ENCODE data around the gene FHL3. TPM values are rescaled to one million over a fixed set of nuclear protein-coding genes. Genes with fewer than 3 reads are reported as not detected.
"Not testable (repeated sequence)": the region's sequence is repeated elsewhere in the genome, so short reads cannot be mapped to it uniquely, and the experiment has no call there.

FHL3 gene
- polyA plus RNA-seq, 3 donors from 2014 or later, result 36.8 to 121 (median 74.1) TPM

GRCh38 chr1:37999430-38000232, 5.7 kb downstream of the FHL3 start:
- Mint-ChIP-seq H3K27me3 (ENCODE audit: low read depth in 3 of 3) (peaks cover 0 to 7% (median 0%) of the 10 kb centered on the region in 3 donors), H3K36me3 (peaks cover 15 to 20% (median 17%) of the 10 kb centered on the region in 3 donors), H3K4me3 (peak overlapping the region; percentile 56 to 84 (median 69)), H3K9me3 (no peaks in the 10 kb centered on the region), H3K4me1 (peaks cover 70 to 73% of the 10 kb centered on the region in 2 donors), H3K27ac (peak overlapping the region; percentile 86 to 96 (median 94))
- DNase-seq, result peak in 1 of 3 donors; percentile 37

DNA sequence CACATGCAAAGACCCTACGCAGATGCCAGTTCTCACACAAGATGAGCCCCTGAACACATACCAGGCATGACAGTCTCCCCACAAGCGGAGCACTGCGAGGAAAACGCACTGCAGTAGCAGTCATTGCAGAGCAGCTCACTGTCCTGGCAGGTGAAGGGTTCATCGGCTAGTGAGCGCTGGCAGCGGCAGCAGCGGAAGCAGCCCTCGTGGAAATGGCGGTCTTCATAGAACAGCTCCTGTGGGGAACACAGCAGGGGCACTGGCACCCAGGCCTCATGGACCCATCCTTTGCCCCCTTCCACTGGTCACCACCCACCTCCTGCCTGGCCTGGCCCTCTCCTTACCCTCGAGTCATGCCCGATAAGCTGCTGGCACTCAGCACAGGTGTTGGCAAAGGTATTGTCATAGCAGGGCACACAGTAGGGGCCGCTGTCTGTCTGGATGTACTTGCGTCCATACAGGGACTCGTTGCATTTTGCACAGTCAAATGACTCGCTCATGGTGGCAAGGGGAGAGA, 6.3 kb downstream of the FHL3 start:
- Mint-ChIP-seq H3K27me3 (ENCODE audit: low read depth in 3 of 3) (peaks cover 0 to 7% (median 0%) of the 10 kb centered on the region in 3 donors), H3K27ac (peak overlapping the region; percentile 86 to 96 (median 94)), H3K4me3 (peak overlapping the region; percentile 56 to 84 (median 69)), H3K9me3 (no peaks in the 10 kb centered on the region), H3K4me1 (peaks cover 70 to 72% of the 10 kb centered on the region in 2 donors), H3K36me3 (peaks cover 14 to 20% (median 15%) of the 10 kb centered on the region in 3 donors)
- no peak for DNase-seq

GRCh38 chr1:37998089-37998808, 7.1 kb downstream of the FHL3 start:
- Mint-ChIP-seq H3K27me3 (ENCODE audit: low read depth in 3 of 3) (peaks cover 0 to 4% (median 0%) of the 10 kb centered on the region in 3 donors), H3K9me3 (no peaks in the 10 kb centered on the region), H3K36me3 (peaks cover 14 to 20% (median 15%) of the 10 kb centered on the region in 3 donors), H3K27ac (peak overlapping the region; percentile 59 to 96 (median 90)), H3K4me3 (peak overlapping the region in 3 of 5 donors; percentile 17 to 84 (median 36)), H3K4me1 (peaks cover 64% of the 10 kb centered on the region in 2 donors)
- DNase-seq, result no peak

DNA sequence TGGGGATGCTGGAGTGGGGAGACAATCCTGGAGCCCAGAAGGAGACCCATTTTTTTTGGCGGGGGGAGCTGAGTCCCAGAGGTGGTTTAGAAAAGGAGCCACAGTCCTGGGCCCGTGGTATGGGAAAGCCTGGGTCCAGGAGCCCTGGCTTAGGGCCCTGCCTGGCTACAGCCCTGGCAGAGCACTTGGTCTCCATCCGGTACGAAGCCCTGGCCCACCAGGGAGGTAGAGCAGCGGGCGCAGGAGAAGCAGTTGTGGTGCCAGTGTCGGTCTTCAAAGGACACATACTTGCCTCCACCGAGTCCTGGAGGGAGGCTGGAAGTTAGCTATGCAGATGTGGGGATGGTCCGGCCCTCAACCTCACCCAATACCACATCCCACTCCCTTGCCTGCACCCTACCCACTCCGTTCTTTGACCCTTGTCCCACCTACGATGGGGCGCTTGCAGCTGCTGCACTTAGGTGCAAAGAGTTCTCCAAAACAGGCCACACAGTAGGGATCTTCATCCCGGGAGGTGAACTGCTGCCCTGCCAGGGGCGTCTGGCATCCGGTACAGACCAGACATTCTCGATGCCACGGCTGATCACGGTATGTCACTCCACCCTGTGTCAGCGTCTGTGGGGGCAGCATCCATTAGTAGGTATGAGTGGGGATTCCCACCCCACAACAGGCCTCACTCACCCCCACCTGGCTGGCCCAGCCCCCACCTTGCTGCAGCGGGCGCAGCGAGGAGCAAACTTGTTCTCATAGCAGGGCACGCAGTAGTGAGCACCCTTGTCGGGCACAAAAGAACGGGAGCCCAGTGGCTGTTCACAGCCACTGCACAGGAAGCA, 7.8 kb downstream of the FHL3 start:
- no peak overlapping the region for H3K4me3 Mint-ChIP-seq
- peaks cover 61% of the 10 kb centered on the region in 2 donors for H3K4me1 Mint-ChIP-seq
- peaks cover 0 to 4% (median 0%) of the 10 kb centered on the region in 3 donors for H3K27me3 Mint-ChIP-seq (ENCODE audit: low read depth in 3 of 3)
- DNase-seq, result no peak
- H3K27ac Mint-ChIP-seq, result peak overlapping the region in 5 of 6 donors; percentile 14 to 96 (median 86)
- no peaks in the 10 kb centered on the region for H3K9me3 Mint-ChIP-seq
- peaks cover 14 to 20% (median 15%) of the 10 kb centered on the region in 3 donors for H3K36me3 Mint-ChIP-seq

GRCh38 chr1:37995751-37996345, 9.5 kb downstream of the FHL3 start:
- DNase-seq, result no peak
- Mint-ChIP-seq H3K4me1 (peaks cover 47 to 55% of the 10 kb centered on the region in 2 donors), H3K27ac (peak overlapping the region in 3 of 6 donors; percentile 66 to 82 (median 67)), H3K27me3 (ENCODE audit: low read depth in 3 of 3) (peaks cover 0 to 4% (median under 1%) of the 10 kb centered on the region in 3 donors), H3K9me3 (no peaks in the 10 kb centered on the region), H3K4me3 (peak overlapping the region; percentile 67 to 81 (median 70)), H3K36me3 (peaks cover 14 to 20% (median 15%) of the 10 kb centered on the region in 3 donors)

DNA sequence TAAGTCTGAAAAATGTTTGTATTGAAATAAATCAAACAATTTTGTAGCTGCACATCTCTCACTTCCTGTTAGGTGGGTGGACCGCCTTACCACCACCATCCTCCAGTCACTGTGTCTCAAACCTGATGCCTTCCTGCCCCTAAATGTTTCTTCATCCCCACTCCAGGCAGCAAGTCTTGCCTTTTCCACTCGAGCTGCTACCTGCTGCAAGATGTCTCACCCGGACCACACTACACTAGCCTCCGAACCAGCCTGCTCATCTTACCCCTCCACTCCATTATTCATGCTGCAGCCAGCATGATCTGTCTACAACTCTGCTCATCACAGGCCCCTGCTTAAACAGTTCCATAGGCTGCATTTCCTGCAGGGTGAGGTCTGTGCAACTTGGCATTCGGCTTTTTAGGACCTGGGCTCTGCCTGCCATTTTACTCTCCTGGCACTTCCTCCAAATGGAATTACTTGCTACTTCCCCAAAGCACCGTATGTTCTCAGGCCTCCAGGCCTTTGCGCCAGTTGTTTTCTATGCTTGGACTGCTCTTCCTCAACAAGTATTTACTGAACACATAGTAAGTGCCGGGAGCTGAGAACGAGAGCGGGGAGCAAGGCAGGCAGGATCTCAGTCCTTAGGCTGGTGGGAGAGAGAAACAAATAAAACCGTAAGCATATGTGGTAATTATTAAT, 10.3 kb downstream of the FHL3 start:
- peak overlapping the region; percentile 67 to 81 (median 70) for H3K4me3 Mint-ChIP-seq
- no peaks in the 10 kb centered on the region for H3K9me3 Mint-ChIP-seq
- no peak for DNase-seq
- H3K4me1 Mint-ChIP-seq, result peaks cover 46 to 53% of the 10 kb centered on the region in 2 donors
- peak overlapping the region; percentile 82 to 96 (median 92) for H3K27ac Mint-ChIP-seq
- H3K27me3 Mint-ChIP-seq (ENCODE audit: low read depth in 3 of 3), result peaks cover 2 to 6% (median 4%) of the 10 kb centered on the region in 3 donors
- peaks cover 14 to 20% (median 15%) of the 10 kb centered on the region in 3 donors for H3K36me3 Mint-ChIP-seq

GRCh38 chr1:37989361-37989930, 15.9 kb downstream of the FHL3 start:
- peaks cover 5 to 7% (median 6%) of the 10 kb centered on the region in 3 donors for H3K27me3 Mint-ChIP-seq (ENCODE audit: low read depth in 3 of 3)
- H3K4me3 Mint-ChIP-seq, result peak overlapping the region; percentile 93 to 99 (median 96)
- peaks cover 30 to 46% of the 10 kb centered on the region in 2 donors for H3K4me1 Mint-ChIP-seq
- H3K27ac Mint-ChIP-seq, result peak overlapping the region; percentile 82 to 97 (median 96)
- H3K9me3 Mint-ChIP-seq, result no peaks in the 10 kb centered on the region
- no peak for DNase-seq
- peaks cover 5 to 10% (median 7%) of the 10 kb centered on the region in 3 donors for H3K36me3 Mint-ChIP-seq

GRCh38 chr1:37987679-37988078, 17.6 kb downstream of the FHL3 start:
- H3K9me3 Mint-ChIP-seq, result no peaks in the 10 kb centered on the region
- peaks cover 7 to 14% (median 9%) of the 10 kb centered on the region in 3 donors for H3K36me3 Mint-ChIP-seq
- no peak for DNase-seq
- peaks cover 5 to 8% (median 7%) of the 10 kb centered on the region in 3 donors for H3K27me3 Mint-ChIP-seq (ENCODE audit: low read depth in 3 of 3)
- H3K27ac Mint-ChIP-seq, result no peak overlapping the region
- peaks cover 27 to 39% of the 10 kb centered on the region in 2 donors for H3K4me1 Mint-ChIP-seq
- H3K4me3 Mint-ChIP-seq, result peak overlapping the region in 3 of 5 donors; percentile 17 to 96 (median 32)

- Mint-ChIP-seq H3K9me3 (no peaks in the 10 kb centered on the region), H3K27ac (no peak overlapping the region), H3K27me3 (ENCODE audit: low read depth in 3 of 3) (peaks cover 0 to 2% (median 0%) of the 10 kb centered on the region in 3 donors), H3K4me1 (peaks cover 5 to 12% of the 10 kb centered on the region in 2 donors), H3K36me3 (peaks cover 29 to 44% (median 31%) of the 10 kb centered on the region in 3 donors), H3K4me3 (no peak overlapping the region)
- no peak for DNase-seq
Measured at GRCh38 chr1:37983546-37983945, 21.8 kb downstream of the FHL3 start.

DNA sequence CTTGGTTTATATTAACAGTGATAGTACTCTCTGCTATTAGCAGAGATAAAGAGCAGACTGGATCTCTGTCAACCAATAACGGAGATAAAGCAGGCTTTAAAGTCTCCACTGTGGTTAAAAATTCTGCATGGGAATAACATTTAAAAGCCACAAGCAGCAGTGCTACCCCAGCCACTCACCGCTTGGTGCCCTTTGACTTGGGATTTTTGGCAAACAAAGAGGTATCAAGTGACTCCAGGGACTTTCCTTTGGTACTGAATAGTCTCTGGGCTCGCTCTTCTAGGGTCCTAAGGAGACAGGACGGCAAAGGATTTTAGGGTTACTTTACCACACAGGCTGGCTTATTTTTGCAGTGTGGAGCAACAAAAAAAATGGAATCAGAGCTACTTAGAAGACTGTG, 26.8 kb downstream of the FHL3 start:
- DNase-seq, result no peak
- no peaks in the 10 kb centered on the region for H3K4me1 Mint-ChIP-seq
- no peak overlapping the region for H3K4me3 Mint-ChIP-seq
- H3K27ac Mint-ChIP-seq, result peak overlapping the region in 1 of 6 donors; percentile 7
- peaks cover 39 to 60% (median 44%) of the 10 kb centered on the region in 3 donors for H3K36me3 Mint-ChIP-seq
- peaks cover 0 to 2% (median 0%) of the 10 kb centered on the region in 3 donors for H3K27me3 Mint-ChIP-seq (ENCODE audit: low read depth in 3 of 3)
- H3K9me3 Mint-ChIP-seq, result no peaks in the 10 kb centered on the region

- H3K36me3 Mint-ChIP-seq, result peaks cover 35 to 69% (median 47%) of the 10 kb centered on the region in 3 donors
- peak; percentile 15 to 28 (median 21) for DNase-seq
- not testable (repeated sequence) for H3K4me3 Mint-ChIP-seq; H3K27me3 Mint-ChIP-seq (ENCODE audit: low read depth in 3 of 3); H3K9me3 Mint-ChIP-seq
- peak overlapping the region in 1 of 6 donors; percentile 23 for H3K27ac Mint-ChIP-seq
- H3K4me1 Mint-ChIP-seq, result peaks cover 10 to 11% of the 10 kb centered on the region in 2 donors
Measured at GRCh38 chr1:37975083-37975482, 30.2 kb downstream of the FHL3 start.

DNA sequence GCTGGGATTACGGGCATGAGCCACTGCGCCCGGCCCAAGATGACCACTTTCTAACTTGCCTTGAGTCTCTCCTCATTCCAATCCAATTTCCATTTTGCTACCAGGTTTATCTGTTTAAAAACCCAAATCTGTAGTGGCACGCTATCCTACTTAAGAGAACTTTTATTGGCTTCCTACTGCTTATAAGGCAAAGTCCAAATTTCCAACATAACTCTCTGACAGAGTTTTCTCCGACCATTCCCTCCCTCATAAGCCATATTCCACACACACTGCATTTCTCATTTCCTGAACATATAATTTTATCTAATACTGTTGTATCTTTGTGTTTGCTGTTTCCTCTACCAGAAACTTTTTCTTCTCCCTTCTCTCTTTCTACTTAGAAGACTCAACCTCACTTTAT, 30.7 kb downstream of the FHL3 start:
- Mint-ChIP-seq H3K4me1 (peaks cover 10 to 11% of the 10 kb centered on the region in 2 donors), H3K27ac (peak overlapping the region in 2 of 6 donors; percentile 9 to 62), H3K36me3 (peaks cover 39 to 69% (median 42%) of the 10 kb centered on the region in 3 donors), H3K4me3 (no peak overlapping the region), H3K9me3 (no peaks in the 10 kb centered on the region), H3K27me3 (ENCODE audit: low read depth in 3 of 3) (peaks cover 0 to 1% (median 0%) of the 10 kb centered on the region in 3 donors)
- no peak for DNase-seq

Measured in immature natural killer cell (primary cell).